ENCODE results near the gene SNAPC5. TPM values are rescaled to one million over a fixed set of nuclear protein-coding genes. Genes with fewer than 3 reads are reported as not detected.

Gene SNAPC5
- total and polyA plus RNA-seq, 10 of the 15 experiments (the other 5 are each of a cell fraction or from before 2014, with no cell fraction given) = 14.4 to 53.5 (median 36.9) TPM

- TF ChIP-seq ZNF687 (IDR thresholded peaks at IDR 0.05) (peak; percentile 70), GABPA (IDR thresholded peaks at IDR 0.05; ENCODE audit: low read depth) (peak; percentile 97), POLR2AphosphoS5 (IDR thresholded peaks at IDR 0.05; ENCODE audit: low read length) (peak; percentile 99), BCLAF1 (IDR thresholded peaks at IDR 0.05) (no peak), SKIL (IDR thresholded peaks at IDR 0.05; ENCODE audit: low read depth, poor library complexity, severe bottlenecking) (peak; percentile 79), HSF1 (IDR thresholded peaks at IDR 0.05; ENCODE audit: low read depth, low read length) (no peak; the same call in 1 of the 2 replicates), CREM (IDR thresholded peaks at IDR 0.05; ENCODE audit: low read depth) (peak; percentile 55; the same call in 1 of the 2 replicates), ETV6 (conservative IDR thresholded peaks at IDR 0.05 in 1 of 2, IDR thresholded peaks at IDR 0.05 in 1 of 2; ENCODE audit: borderline replicate concordance in 1 of 2, low read depth in 1 of 2) (peak in 1 of 2 experiments; percentile 55; a peak in 1 of 4 replicates), MYC (IDR thresholded peaks at IDR 0.05; ENCODE audit: insufficient read depth, insufficient read length, insufficient replicate concordance, low read length, severe bottlenecking) (peak; percentile 93), PKNOX1 (IDR thresholded peaks at IDR 0.05) (peak; percentile 61; the same call in 1 of the 2 replicates), ZNF274 (IDR thresholded peaks at IDR 0.05; ENCODE audit: insufficient read depth, insufficient read length) (no peak), USF1 (IDR thresholded peaks at IDR 0.05; ENCODE audit: borderline replicate concordance, extremely low read length, insufficient read depth, low read depth, low read length) (no peak), TARDBP (IDR thresholded peaks at IDR 0.05; ENCODE audit: borderline replicate concordance) (peak; percentile 89), PAX8 (IDR thresholded peaks at IDR 0.05) (peak; percentile 70; the same call in 1 of the 2 replicates)
Measured at GRCh38 chr15:66504563-66505429, 7.2 kb upstream of the SNAPC5 start, which contains the start of the genes RPL4 and ZWILCH (continued).

Data from GM12878 (cell line).